Measurements from ENCODE around the gene YAP1.
"Not testable (repeated sequence)": the region's sequence is repeated elsewhere in the genome, so short reads cannot be mapped to it uniquely, and the experiment has no call there.

The YAP1 gene

DNA sequence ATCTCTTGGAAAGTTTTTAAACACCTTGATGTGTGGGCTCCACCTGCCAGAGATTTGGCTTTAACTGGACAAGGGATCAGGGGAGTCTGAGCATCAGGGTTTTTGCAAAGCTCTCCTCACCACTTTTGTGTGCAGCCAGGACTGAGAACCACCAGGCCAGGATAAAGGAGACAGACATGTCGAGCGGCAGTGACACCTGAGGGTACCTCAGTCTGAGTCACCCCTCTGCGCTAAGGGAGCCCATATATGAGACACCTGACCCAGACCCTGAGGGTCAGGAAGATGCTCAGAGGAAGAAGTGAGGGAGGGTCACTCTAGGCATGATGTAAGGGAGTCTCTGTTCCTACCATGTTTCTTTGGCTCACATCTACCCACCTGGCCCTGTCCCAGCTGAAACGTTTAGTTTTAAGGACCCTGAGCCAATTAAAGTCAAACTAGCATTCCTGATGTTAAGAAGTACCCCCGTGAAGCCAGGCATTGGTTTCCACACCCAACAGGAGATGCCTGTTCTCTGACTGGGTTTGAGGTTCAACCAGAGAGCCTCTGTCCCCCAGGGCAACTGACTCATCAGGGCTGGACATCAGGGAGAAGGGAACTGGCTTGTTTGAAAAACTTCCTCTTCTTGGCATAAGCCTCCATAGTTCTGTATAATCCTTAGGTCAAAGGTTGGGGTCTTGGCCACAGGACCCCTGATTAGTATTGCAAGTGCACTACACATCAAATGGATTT lies 134.6 kb downstream of the YAP1 start:
- no peak for DNase-seq

DNA sequence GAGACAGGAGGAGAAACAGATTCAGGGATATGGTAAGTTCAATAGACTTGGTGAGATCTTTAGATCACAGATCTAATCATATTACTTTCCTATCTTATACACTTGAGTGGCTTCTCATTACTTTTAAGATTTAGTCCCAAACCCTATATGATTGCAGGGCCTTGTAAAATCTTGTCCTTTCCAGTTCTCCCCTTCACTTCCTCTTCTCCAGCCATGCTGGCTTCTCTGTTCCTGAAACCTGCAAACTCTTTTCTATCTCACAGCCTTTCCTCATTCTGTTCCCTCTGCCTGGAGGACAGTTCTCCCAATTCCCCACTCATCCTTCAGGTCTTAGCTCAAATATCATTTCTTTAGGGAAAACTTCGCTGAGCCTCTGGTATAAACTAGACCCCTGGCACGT lies 141.2 kb downstream of the YAP1 start:
- DNase-seq = no peak

DNA sequence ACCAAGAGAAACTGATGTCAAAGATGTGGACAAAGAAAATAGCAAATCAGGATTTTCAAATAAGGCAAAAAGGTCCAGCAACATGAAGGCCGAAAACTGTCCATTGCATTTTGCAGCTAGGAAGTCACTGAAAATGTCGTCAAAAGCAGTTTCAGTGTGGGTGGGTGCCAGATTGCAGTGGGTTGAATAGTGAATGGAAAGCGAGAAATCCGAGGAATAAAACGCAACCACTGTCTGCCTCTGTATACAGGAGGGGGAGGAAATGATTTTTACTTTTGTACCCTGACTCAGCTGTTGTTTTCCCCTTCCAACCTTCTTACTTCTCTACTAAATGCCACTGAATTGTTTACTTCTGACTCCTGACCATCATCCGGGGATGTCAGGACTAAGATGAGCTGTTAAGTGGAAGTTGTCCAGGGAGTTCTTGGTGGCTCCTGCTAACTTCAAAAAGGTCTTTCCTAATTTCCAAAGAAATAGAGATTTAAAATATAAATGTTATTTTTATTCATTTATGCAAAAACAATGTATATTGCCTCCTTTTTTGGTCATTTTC lies 142.2 kb downstream of the YAP1 start:
- no peak for DNase-seq

DNA sequence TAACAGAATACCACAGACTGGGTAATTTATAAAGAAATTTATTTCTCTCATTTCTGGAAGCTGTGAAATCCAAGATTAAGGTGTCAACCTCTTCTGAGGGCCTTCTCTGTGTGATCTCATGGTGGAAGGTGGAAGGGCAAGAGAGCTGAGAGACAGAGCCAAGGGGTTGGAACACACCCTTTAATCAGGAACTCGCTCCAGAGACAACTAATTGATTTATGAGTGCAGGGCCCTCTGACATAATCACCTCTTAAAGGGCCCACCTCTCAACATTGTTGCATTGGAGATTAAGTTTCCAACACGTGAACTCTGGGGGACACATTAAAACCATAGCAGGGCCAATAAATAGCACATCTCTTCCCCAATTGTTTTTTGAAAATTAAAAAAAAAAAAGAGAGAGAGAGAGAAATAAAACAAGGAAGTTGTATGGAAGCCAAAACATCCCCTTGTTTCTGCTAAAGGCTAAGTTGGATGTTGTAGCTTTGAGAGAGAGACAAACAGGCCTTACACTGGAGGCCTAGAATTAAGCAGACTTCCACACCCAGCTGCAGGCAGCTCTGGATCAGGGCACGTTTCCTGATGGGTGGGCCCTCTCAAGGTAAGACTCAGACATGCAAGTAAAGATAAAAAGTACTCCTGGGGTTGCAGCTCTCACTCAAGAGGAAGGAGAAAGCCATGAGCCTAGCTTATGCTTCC lies 142.9 kb downstream of the YAP1 start:
- no peak for DNase-seq

DNA sequence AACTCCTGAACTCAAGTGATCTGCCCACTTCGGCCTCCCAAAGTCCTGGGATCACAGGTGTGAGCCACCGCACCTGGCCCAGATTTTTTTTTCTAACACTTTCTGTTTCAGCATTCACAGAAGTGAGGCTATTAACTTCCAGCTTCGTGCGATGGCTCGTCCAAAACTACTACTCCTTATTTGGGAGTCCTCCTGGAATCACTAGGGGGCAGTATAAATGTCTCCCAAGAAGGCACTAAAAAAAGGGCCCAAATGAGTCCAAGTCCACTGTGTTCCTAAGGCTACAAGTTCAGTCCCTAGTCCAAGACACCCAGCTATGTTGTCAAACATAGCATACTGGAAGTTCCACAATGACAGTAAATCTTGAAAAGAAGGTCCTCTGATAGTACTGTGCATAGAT lies 143.8 kb downstream of the YAP1 start:
- DNase-seq = no peak

DNA sequence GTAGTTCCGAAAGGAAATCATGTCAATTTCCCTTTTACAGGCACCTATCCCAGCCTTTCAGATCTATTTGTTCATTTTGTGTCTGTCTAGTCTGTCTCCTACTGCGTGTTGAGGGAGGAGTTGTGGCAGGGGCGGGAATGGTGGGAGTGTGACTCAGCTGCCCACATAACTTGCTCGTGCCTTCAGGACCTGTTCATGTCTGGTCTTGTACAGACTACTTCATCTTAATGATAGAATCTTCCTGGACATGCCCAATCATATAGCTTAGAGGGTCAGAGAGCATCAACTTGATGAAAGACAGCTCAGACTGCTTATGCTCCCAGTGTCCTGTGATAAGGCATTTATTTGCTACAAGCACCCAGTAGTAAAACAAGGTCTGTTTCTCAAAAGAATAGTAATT lies 146.0 kb downstream of the YAP1 start:
- no peak for DNase-seq

DNA sequence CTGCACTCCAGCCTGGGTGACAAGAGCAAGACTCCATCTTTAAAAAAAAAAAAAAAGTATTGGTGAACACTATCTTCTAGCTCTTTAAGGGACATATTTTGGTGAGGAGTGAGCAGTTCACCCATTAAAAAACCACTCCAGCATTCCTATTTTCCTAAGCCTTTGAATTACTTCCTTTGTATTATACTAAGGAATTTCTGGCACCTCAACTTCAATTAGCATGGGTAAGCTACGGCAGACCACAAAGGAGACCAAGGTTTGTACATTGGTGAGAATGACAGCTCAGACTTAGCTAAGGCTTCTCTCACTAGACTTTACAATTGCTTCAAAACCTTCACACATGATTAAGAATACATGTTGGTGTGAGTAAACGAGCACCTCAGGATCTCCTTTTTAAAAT lies 150.0 kb downstream of the YAP1 start:
- DNase-seq = no peak

DNA sequence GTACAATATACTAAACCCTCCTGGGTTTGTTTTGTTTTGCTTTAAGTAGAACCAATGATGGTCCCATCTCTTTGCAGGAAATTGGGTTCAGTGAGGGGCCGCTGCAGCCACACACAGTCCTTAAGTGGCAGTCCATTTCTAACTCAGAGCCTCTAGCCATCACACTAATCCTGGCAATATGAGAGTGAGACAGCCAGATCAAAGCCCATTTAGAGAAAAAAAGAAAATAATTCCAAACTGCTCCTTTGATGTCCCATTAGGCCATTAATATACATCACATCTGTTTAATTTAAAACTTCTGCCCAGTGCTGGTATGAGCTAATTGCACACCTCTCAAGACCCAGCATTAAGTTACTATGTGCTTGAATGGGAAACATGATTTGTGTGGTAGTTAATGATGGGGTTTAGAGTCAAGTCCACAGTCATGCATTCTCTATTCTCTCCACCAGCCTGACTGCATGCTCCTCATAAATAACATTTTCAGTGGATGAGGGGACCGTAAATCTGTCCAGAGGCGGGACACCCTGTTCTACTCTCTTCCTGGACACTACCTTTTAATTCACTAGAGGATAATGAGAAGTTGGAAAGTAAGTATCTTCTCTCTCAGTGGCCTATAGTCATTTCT lies 153.2 kb downstream of the YAP1 start:
- DNase-seq = no peak

DNA sequence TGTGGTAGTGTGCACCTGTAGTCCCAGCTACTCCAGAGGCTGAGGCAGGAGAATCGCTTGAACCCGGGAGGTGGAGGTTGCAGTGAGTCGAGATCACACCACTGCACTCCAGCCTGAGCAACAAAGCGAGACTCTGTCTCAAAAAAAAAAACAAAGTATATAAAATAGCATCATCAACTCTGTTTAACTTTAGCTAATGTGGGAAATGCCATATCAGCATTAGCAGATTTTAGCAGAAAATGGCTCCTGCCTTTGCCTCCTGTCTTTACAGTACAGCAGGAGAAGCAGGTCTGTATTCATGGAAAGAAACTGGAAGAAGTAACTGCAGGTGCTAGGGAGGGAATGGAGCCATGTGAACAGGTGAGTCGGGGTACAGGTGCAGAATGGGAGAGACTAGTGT lies 154.5 kb downstream of the YAP1 start:
- DNase-seq = not testable (repeated sequence)

DNA sequence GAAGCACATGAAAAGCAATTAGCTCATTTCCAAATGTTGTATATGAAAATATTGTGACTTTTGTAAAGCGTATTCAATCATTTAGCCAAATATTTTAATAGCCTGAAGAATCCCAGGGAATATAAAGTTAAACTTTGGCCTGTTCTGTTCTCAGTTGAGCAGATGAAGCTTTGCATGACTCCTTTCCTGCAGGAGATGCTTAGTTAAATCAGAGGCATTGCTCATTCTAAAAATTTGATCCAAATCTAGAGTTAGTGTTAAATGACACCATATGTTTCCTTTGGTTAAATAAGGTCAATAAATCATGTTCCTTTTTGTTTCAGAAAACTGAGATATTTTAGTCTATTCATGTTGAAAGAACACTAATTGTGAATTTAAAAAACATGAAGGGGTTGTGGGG lies 155.9 kb downstream of the YAP1 start:
- DNase-seq = no peak

DNA sequence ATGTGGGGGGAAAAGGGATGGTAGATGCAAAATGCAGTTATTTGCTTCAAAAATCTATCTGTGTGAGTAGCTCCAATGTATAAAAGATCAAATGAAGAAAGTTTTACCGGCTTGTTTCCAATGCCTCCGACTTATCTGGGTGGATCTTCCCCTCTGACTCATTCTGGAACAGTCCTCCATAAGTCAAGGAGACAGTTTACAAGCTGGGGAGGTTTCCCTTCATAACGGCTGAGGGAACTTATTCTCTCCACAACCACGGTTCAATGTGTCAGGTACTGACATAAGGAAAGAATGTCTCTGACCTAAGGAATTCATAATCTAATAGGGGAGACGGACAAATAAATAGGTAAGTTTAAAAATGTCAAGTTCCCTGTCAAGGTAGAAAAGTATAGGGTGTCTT lies 157.4 kb downstream of the YAP1 start:
- no peak for DNase-seq

DNA sequence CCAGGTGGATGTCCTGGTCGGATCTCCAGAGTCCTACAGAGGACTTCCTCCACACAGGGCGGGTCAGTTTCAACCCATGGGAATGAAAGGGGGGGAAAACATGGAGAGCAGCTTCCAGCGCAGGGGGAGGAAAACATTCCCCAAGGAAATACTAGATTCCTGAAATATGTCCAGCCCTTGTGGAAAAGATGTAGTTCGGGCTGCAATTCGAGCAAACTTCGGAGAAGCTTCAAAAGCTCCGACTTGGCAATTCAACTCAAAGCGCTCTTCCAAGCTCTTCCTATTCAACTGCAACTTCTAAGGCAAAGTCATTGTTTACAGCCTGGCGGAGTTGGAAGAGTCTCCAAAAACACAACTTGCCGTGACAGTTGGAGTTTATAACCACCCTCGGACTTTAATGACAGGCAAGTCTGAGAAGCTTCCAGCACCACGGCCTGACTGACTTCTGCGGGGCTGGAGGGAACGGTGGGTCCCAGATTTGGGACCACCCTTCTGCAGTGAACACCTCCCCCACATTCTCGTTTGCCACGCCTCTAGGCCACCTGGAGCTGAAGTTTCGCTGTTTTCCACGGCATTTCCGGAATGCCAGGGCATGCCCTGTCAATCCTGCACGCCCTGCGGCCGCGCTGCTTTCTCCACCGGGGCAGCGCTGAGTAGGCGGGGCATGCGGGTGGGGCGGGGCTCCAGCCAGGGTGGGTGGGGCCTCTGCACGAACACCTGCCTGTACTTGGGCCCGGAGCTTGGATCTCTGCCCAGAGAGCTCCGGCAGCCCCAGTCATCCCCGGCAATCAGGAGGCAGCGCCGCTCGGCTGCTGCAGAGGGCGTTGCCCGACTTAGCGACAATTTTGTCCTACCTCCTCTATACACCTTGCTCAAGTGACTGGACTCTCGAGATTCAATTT lies 158.1 kb downstream of the YAP1 start:
- peak; percentile 83 for DNase-seq

DNA sequence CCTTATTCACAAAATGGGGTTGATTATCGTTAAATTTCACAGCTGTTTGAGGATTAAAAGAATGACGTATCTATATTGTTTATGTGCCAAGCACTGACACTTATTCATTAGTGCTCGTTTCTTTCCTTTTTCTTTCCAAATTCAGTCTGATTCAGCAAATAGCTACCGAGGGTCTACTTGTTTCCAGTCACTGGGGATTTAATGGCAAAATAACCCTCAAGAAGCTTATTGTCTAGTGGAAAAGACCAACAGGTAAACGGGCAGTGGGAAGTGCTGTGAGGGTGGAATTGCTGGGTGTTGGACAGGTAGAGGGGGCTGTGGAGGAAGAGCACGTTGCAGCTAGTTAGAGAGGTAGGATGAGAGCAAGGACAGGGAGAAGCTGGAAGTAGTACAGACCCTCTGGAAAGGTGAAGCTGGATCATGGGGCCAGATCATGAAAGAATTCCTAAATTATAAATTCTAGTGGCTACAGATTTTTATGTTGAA lies 158.8 kb downstream of the YAP1 start:
- DNase-seq = no peak

DNA sequence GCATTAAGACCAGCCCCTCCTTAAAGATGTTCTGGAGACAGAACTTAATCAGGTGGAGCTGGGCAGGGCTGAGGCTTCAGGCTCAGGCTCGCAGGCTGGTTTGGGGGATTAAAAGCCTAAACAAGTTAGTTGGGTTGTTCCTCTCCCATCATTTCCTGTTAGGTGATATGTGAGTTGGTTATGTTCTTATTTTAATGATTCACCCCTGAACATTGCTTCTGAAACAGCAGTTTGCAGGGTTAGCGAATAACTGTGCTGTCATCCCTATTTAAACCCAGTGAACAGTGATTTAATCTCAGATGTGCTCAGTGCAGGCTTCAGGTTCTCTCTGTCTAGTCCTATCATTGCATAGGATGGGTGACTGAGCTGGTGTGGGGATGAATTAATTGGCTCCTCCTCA lies 159.7 kb downstream of the YAP1 start:
- no peak for DNase-seq

DNA sequence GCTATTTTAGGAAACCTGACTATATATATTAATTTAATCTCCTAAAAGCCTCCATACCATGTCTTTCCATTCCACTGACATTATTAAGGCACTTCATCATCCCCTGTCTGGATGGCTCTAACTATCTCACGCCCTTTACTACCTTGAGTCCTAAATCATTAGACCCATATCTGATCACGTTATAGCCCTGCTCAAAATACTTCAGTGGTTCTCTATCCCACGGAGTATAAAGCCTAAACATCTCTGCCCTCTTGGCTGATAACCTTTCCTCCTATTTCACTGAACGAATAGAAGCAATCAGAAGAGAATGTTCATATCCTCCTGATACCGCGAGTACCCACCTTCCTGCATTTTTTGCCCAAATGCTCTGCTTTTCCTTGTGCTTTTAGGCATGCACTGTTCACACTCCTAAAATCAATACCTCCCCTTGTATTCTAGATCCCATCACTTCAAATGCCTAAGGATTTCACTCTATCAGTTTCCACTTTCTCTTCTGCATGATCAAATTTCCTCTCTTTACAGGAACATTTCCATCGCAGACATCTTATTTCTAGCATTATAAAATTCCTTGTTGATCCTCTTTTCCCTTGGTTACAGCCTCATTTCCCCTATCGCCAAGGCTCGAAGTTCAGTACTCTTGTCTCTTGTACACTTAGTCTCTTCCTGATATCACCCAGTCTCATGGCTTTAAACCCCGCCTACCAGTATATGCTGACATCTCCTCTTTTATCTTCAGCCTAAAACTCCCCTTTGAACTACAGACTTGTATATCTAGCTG lies 162.0 kb downstream of the YAP1 start:
- DNase-seq = no peak

DNA sequence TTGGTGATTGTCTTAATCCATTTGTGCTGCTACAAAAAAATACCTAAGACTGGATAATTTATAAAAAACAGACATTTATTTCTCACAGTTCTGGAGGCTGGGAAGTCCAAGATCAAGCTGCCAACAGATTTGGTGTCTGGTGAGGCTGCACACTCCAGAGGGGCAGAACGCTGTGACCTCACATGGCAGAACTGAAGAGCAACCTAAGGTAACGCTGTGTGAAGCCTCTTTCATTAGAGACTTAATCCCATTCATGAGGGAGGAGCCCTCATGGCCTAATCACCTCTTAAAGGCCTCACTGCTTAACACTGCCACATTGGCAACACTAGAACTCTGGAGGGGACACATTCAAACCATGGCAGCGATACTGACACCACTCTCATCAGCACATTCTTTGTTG lies 164.4 kb downstream of the YAP1 start:
- DNase-seq = no peak

DNA sequence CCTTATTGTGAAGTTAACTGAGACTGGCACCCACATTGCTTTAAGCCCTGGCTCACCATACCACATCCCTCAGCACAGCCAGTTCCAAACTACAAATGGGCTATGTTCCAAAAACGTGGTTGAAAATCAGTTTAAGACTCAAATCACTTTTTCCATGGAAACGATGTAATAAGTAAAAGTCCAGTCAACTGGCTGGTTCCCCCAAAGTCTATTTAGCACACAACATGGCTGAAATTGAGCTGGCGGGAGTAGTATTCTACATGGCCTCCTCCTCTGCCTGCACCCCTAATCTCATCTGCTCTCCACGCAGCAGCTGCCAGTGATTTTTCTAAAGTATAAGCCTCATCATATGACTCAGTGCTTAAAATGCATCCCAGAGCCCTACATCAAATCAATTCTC lies 166.1 kb downstream of the YAP1 start:
- DNase-seq = no peak

DNA sequence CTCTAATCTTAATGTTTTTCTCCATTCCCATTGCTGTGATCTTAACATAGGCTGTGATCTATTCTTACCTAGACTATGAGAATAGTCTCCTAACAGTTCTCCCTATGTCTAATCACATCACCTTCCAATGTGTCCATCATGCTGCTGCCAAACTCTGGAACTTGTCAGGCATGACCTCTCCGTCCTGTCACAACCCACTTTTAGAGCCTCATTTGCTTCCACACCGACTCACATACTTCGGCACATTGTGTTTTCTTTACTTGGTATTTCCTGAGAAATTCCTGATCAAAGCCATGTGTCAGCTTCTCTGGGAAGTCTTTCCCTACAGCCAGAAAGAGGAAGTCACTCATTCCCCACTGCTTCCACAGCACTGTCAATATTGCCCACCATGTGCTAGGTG lies 166.5 kb downstream of the YAP1 start:
- DNase-seq = no peak

DNA sequence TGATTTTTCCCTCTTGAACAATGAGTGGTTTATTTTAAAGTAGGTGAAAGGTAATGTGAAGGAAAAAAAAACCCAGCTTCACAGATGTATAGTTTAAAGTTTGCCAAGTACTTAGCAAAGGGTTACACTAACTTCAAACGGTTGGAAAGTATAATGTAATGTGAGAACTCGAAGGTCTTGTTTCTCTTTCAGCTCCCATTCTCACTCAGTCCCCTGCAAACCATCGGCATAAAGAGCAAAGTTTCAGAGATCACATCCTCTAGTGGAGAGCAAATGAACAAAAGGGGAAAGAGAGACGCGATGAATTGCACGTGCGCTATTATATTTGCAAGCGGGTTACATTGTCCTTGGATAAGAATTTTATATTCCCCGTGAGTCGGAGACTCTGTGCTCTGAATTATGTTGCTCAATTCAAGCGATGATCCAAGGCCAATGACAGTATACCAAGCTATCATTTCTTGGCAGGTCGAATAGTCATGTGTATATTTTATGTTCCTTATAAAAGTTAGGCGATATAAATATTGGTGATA lies 169.5 kb downstream of the YAP1 start:
- DNase-seq = peak; percentile 16

DNA sequence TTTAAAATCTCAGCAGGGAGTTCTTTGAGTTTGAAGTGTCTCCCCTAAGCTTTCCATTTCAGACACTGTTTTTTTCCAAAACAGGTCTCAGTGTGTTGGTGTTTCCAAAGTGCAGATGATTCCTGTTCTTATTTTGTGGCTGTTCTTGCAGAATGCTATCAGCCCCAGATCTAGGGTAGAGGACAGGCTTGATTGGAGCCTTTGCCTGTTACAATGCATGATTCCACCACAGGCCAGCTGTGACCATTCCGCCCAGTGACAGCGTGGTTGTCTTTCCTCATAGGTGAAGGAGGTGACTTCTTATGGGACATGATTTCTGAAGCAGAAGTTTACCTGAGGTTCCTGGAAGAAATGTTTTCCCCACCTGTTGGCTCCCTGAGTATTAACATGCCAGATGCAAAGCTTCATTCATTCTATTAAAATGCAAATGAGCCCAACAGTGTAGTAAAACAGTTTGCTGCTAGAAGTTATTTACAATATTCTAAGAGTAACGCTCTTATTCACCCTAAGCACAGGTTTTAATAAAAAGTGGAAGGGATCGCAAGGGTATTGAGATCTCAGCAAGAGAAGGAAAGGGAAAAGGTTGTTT lies 170.1 kb downstream of the YAP1 start:
- no peak for DNase-seq

All from NCI-H2107 (cell line).